ENCODE results near the gene CTDSPL. TPM values are rescaled to one million over a fixed set of nuclear protein-coding genes. Genes with fewer than 3 reads are reported as not detected.

The CTDSPL gene
- total and polyA plus RNA-seq, 2 donors from 2014 or later: 55.9 to 78.3 TPM

- no peak for TF ChIP-seq CTCF (IDR thresholded peaks at IDR 0.05; ENCODE audit: borderline replicate concordance, extremely low read depth, insufficient read depth)
Observed at GRCh38 chr3:38007754-38008090, 146.0 kb downstream of the CTDSPL start.

GRCh38 chr3:38008191-38008701 is 146.6 kb downstream of the CTDSPL start:
- intact Hi-C loops (cut with DNase I): no loop called here
- TF ChIP-seq CTCF (IDR thresholded peaks at IDR 0.05; ENCODE audit: borderline replicate concordance, extremely low read depth, insufficient read depth): no peak
- Histone ChIP-seq H3K36me3 (ENCODE audit: control insufficient read depth in 2 of 3, insufficient read depth in 3 of 3, low read length in 3 of 3) (peaks cover 0 to 16% (median 3%) of the 10 kb centered on the region in 3 donors), H3K9ac (ENCODE audit: low read length in 3 of 3) (no peak overlapping the region), H3K27me3 (ENCODE audit: control insufficient read depth, insufficient read depth, low read length) (no peaks in the 10 kb centered on the region), H3K4me1 (ENCODE audit: control insufficient read depth in 2 of 3, insufficient read depth in 2 of 3, low read depth in 1 of 3, low read length in 3 of 3) (peaks cover 0 to 8% (median 0%) of the 10 kb centered on the region in 3 donors), H3K27ac (ENCODE audit: low read depth in 2 of 2, low read length in 2 of 2) (no peak overlapping the region), H3K9me3 (ENCODE audit: control insufficient read depth in 2 of 3, insufficient read depth in 1 of 3, low read length in 3 of 3) (no peaks in the 10 kb centered on the region), H3K4me3 (ENCODE audit: low read length in 3 of 3) (no peak overlapping the region)
- DNase-seq: peak in 1 of 5 donors; percentile 66
- FAIRE-seq: no peak

More at GRCh38 chr3:38007754-38008090, 146.0 kb downstream of the CTDSPL start:
- DNase-seq: peak in 1 of 5 donors; percentile 75
- Histone ChIP-seq H3K27me3 (ENCODE audit: control insufficient read depth, insufficient read depth, low read length) (no peaks in the 10 kb centered on the region), H3K4me1 (ENCODE audit: control insufficient read depth in 2 of 3, insufficient read depth in 2 of 3, low read depth in 1 of 3, low read length in 3 of 3) (peaks cover 0 to 8% (median 0%) of the 10 kb centered on the region in 3 donors), H3K4me3 (ENCODE audit: low read length in 3 of 3) (no peak overlapping the region), H3K9ac (ENCODE audit: low read length in 3 of 3) (no peak overlapping the region), H3K27ac (ENCODE audit: low read depth in 2 of 2, low read length in 2 of 2) (no peak overlapping the region), H3K9me3 (ENCODE audit: control insufficient read depth in 2 of 3, insufficient read depth in 1 of 3, low read length in 3 of 3) (no peaks in the 10 kb centered on the region), H3K36me3 (ENCODE audit: control insufficient read depth in 2 of 3, insufficient read depth in 3 of 3, low read length in 3 of 3) (peaks cover 0 to 16% (median 3%) of the 10 kb centered on the region in 3 donors)
- intact Hi-C loops (cut with DNase I): no loop called here
- no peak for FAIRE-seq

- no peak overlapping the region for H3K4me3 ChIP-seq (ENCODE audit: low read length in 3 of 3)
- no peak overlapping the region for H3K27ac ChIP-seq (ENCODE audit: low read depth in 2 of 2, low read length in 2 of 2)
- DNase-seq (peak in 1 of 5 donors; percentile 46), FAIRE-seq (no peak)
- no peak for TF ChIP-seq CTCF (IDR thresholded peaks at IDR 0.05; ENCODE audit: borderline replicate concordance, extremely low read depth, insufficient read depth)
- H3K9ac ChIP-seq (ENCODE audit: low read length in 3 of 3): no peak overlapping the region
- H3K27me3 ChIP-seq (ENCODE audit: control insufficient read depth, insufficient read depth, low read length): no peaks in the 10 kb centered on the region
- peaks cover 0 to 16% (median 3%) of the 10 kb centered on the region in 3 donors for H3K36me3 ChIP-seq (ENCODE audit: control insufficient read depth in 2 of 3, insufficient read depth in 3 of 3, low read length in 3 of 3)
- H3K4me1 ChIP-seq (ENCODE audit: control insufficient read depth in 2 of 3, insufficient read depth in 2 of 3, low read depth in 1 of 3, low read length in 3 of 3): peaks cover 0 to 8% (median 0%) of the 10 kb centered on the region in 3 donors
- intact Hi-C loops (cut with DNase I): no loop called here
- no peaks in the 10 kb centered on the region for H3K9me3 ChIP-seq (ENCODE audit: control insufficient read depth in 2 of 3, insufficient read depth in 1 of 3, low read length in 3 of 3)
Observed at GRCh38 chr3:38008971-38009580, 147.4 kb downstream of the CTDSPL start.

Data from kidney (tissue), 14 donors.